ENCODE measurements around the gene MLPH.

DNA sequence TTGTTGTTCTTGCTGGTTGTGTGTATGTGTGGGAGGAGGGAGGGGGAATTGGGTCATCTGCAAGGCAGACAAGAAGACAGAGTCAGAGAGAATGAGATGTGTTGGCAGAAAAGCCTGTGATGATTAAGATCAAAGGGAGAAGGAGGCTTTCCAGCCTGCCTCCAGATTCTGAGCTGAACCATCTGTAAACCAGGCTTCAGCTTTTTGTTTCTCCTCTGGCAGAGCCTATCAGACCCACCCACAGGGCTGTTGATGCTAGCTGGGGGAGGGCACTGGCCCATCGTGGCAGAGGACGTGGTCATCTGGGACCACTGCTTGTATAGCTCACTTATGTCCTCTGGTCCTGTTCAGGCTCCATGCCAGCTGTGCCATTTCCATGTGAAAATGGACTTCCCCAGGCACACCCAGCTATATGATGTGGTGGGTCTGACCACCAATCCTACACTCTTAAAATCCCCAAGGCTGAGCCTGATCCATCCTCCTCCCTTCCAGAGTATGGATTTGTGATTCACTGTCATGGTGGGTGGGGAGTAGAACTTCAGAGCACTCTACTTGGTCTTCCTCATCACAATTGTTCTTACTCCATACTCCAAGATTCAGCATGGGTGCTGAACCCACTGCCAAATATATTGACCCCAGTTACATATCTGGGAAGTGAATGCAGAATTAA is 45.3 kb upstream of the MLPH start:
- TF ChIP-seq EZH2 (IDR thresholded peaks at IDR 0.05; ENCODE audit: low read depth): no peak
- TF ChIP-seq, protein P1, sequence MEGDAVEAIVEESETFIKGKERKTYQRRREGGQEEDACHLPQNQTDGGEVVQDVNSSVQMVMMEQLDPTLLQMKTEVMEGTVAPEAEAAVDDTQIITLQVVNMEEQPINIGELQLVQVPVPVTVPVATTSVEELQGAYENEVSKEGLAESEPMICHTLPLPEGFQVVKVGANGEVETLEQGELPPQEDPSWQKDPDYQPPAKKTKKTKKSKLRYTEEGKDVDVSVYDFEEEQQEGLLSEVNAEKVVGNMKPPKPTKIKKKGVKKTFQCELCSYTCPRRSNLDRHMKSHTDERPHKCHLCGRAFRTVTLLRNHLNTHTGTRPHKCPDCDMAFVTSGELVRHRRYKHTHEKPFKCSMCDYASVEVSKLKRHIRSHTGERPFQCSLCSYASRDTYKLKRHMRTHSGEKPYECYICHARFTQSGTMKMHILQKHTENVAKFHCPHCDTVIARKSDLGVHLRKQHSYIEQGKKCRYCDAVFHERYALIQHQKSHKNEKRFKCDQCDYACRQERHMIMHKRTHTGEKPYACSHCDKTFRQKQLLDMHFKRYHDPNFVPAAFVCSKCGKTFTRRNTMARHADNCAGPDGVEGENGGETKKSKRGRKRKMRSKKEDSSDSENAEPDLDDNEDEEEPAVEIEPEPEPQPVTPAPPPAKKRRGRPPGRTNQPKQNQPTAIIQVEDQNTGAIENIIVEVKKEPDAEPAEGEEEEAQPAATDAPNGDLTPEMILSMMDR (conservative IDR thresholded peaks at IDR 0.05): no peak

Data from PC-9 (cell line).